ENCODE measurements around the gene JMJD4. TPM values are rescaled to one million over a fixed set of nuclear protein-coding genes. Genes with fewer than 3 reads are reported as not detected.
A peak's percentile ranks its signal among the peaks of the same experiment; 100 is the strongest.

JMJD4 gene
- polyA plus RNA-seq, 1 donor (not counting 4 experiments of a cell fraction or from before 2014, with no cell fraction given) = 19.5 TPM

DNA sequence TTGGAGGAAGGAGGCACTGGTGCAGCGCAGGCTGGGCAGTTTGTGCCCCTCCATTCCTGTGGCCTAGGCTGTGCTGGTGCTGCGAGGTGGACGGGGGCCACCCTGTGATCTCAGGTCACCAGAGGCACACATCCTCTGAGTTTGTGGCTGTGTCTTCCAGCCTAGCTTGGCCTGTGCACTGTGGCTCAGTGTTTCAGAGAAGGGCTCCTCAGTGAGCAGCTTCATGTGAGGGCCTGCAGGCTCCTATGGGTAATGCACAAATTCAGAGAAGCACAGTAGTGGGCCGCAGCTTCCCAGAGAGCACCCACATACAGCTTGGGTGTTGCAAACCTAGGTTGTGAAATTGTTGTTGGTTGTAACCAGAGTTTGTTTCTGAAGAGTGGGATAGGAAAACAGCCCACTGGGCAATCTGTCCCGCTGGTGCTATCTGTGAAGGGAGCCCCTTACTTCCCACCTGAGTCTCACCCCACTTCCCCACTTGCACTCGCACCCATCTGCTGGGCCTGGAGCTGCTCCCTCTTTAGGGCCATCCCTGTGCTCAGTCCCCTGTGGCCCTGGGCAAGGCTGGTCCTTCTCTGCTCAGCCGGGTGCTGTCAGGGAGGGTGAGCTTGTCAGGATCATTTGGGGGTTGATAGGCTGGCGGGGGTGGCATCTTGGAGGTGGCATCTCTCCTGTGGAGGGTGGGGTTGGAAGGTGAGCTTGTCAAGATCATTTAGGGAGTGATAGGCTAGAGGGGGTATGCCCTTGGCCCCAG is 30.3 kb upstream of the JMJD4 start:
- no peak overlapping the region for H3K9ac ChIP-seq (ENCODE audit: control insufficient read depth, extremely low read depth, insufficient read depth, low read length)
- FAIRE-seq (no peak), DNase-seq (ENCODE audit: low read depth, low spot score) (no peak)
- H3K4me3 ChIP-seq (ENCODE audit: control insufficient read depth in 2 of 3, extremely low read depth in 1 of 3, insufficient read depth in 2 of 3, low read depth in 1 of 3, low read length in 3 of 3) = no peak overlapping the region
- no peak for TF ChIP-seq EZH2 (IDR thresholded peaks at IDR 0.05; ENCODE audit: low read length)
- TF ChIP-seq, protein P1, sequence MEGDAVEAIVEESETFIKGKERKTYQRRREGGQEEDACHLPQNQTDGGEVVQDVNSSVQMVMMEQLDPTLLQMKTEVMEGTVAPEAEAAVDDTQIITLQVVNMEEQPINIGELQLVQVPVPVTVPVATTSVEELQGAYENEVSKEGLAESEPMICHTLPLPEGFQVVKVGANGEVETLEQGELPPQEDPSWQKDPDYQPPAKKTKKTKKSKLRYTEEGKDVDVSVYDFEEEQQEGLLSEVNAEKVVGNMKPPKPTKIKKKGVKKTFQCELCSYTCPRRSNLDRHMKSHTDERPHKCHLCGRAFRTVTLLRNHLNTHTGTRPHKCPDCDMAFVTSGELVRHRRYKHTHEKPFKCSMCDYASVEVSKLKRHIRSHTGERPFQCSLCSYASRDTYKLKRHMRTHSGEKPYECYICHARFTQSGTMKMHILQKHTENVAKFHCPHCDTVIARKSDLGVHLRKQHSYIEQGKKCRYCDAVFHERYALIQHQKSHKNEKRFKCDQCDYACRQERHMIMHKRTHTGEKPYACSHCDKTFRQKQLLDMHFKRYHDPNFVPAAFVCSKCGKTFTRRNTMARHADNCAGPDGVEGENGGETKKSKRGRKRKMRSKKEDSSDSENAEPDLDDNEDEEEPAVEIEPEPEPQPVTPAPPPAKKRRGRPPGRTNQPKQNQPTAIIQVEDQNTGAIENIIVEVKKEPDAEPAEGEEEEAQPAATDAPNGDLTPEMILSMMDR (optimal IDR thresholded peaks at IDR 0.05 in 1 of 3, IDR thresholded peaks at IDR 0.05 in 1 of 3, conservative IDR thresholded peaks at IDR 0.05 in 1 of 3; ENCODE audit: extremely low read depth in 1 of 3, insufficient read depth in 2 of 3, low read length in 3 of 3) = no peak
- H3K4me2 ChIP-seq (ENCODE audit: control insufficient read depth, extremely low read depth, insufficient read depth, low read depth, low read length) = no peak overlapping the region
- peaks cover 12% of the 10 kb centered on the region for H4K20me1 ChIP-seq (ENCODE audit: control insufficient read depth, extremely low read depth, insufficient read depth, low read length)
- no peaks in the 10 kb centered on the region for H3K9me3 ChIP-seq (ENCODE audit: control insufficient read depth, low read depth, low read length)
- peaks cover 8% of the 10 kb centered on the region for H3K79me2 ChIP-seq (ENCODE audit: control insufficient read depth, insufficient read depth, low read length)
- H3K36me3 ChIP-seq (ENCODE audit: control insufficient read depth in 2 of 2, extremely low read depth in 1 of 2, insufficient read depth in 2 of 2, low read length in 2 of 2) = peaks cover 18 to 25% of the 10 kb centered on the region in 2 experiments
- H3K27me3 ChIP-seq (ENCODE audit: control insufficient read depth, extremely low read depth, insufficient read depth, low read length) = no peaks in the 10 kb centered on the region
- H2AFZ ChIP-seq (ENCODE audit: control insufficient read depth, low read length) = no peak overlapping the region
- H3K4me1 ChIP-seq (ENCODE audit: control insufficient read depth, extremely low read depth, insufficient read depth, low read length) = peaks cover 24% of the 10 kb centered on the region
- H3K9me1 ChIP-seq (ENCODE audit: control insufficient read depth, extremely low read depth, insufficient read depth, low read length) = no peaks in the 10 kb centered on the region
- dilution Hi-C loops (cut with MboI; ENCODE audit: extremely low pct_ligation_motif_present, low sequenced_read_pairs) = no loop called here
- H3K27ac ChIP-seq (ENCODE audit: control insufficient read depth, insufficient read depth, low read length) = no peak overlapping the region

DNA sequence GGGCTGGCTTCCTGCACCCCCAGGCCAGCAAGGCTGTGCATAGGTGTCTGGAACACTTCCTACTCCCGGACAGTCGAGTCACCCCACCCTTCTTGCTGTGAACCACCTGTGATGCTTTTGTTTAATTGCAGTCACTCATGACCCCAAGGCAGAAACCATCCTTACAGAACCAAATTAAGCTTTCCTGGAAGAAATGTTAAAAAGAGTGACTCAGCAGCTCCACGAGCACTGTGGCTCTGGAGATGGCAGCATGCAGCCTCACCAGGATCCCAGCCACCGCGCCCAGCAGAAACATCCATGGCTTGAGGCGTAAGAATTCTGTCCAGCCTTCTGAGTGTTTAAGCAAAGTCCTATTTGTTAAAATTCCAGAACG is 28.9 kb upstream of the JMJD4 start:
- no peaks in the 10 kb centered on the region for H3K9me1 ChIP-seq (ENCODE audit: control insufficient read depth, extremely low read depth, insufficient read depth, low read length)
- TF ChIP-seq, protein P1 (optimal IDR thresholded peaks at IDR 0.05 in 1 of 3, IDR thresholded peaks at IDR 0.05 in 1 of 3, conservative IDR thresholded peaks at IDR 0.05 in 1 of 3; ENCODE audit: extremely low read depth in 1 of 3, insufficient read depth in 2 of 3, low read length in 3 of 3) = no peak
- TF ChIP-seq EZH2 (IDR thresholded peaks at IDR 0.05; ENCODE audit: low read length) = no peak
- H3K4me1 ChIP-seq (ENCODE audit: control insufficient read depth, extremely low read depth, insufficient read depth, low read length) = peaks cover 34% of the 10 kb centered on the region
- H3K9me3 ChIP-seq (ENCODE audit: control insufficient read depth, low read depth, low read length) = no peaks in the 10 kb centered on the region
- H3K79me2 ChIP-seq (ENCODE audit: control insufficient read depth, insufficient read depth, low read length) = peaks cover 11% of the 10 kb centered on the region
- H3K27me3 ChIP-seq (ENCODE audit: control insufficient read depth, extremely low read depth, insufficient read depth, low read length) = no peaks in the 10 kb centered on the region
- H3K36me3 ChIP-seq (ENCODE audit: control insufficient read depth in 2 of 2, extremely low read depth in 1 of 2, insufficient read depth in 2 of 2, low read length in 2 of 2) = peaks cover 25% of the 10 kb centered on the region in 2 experiments
- dilution Hi-C loops (cut with MboI; ENCODE audit: extremely low pct_ligation_motif_present, low sequenced_read_pairs) = no loop called here
- FAIRE-seq = peak; percentile 96
- H4K20me1 ChIP-seq (ENCODE audit: control insufficient read depth, extremely low read depth, insufficient read depth, low read length) = peaks cover 12% of the 10 kb centered on the region
- no peak overlapping the region for H3K4me3 ChIP-seq (ENCODE audit: control insufficient read depth in 2 of 3, extremely low read depth in 1 of 3, insufficient read depth in 2 of 3, low read depth in 1 of 3, low read length in 3 of 3)
- peak overlapping the region; percentile 39 for H3K4me2 ChIP-seq (ENCODE audit: control insufficient read depth, extremely low read depth, insufficient read depth, low read depth, low read length)
- peak; percentile 81 for DNase-seq (ENCODE audit: low read depth, low spot score)
- no peak overlapping the region for H3K27ac ChIP-seq (ENCODE audit: control insufficient read depth, insufficient read depth, low read length)
- no peak overlapping the region for H3K9ac ChIP-seq (ENCODE audit: control insufficient read depth, extremely low read depth, insufficient read depth, low read length)
- H2AFZ ChIP-seq (ENCODE audit: control insufficient read depth, low read length) = no peak overlapping the region
